ENCODE results near the gene RARA. TPM values are rescaled to one million over a fixed set of nuclear protein-coding genes. Genes with fewer than 3 reads are reported as not detected.

RARA gene
- total RNA-seq, 1 experiment from 2014 or later = 35.1 TPM

DNA sequence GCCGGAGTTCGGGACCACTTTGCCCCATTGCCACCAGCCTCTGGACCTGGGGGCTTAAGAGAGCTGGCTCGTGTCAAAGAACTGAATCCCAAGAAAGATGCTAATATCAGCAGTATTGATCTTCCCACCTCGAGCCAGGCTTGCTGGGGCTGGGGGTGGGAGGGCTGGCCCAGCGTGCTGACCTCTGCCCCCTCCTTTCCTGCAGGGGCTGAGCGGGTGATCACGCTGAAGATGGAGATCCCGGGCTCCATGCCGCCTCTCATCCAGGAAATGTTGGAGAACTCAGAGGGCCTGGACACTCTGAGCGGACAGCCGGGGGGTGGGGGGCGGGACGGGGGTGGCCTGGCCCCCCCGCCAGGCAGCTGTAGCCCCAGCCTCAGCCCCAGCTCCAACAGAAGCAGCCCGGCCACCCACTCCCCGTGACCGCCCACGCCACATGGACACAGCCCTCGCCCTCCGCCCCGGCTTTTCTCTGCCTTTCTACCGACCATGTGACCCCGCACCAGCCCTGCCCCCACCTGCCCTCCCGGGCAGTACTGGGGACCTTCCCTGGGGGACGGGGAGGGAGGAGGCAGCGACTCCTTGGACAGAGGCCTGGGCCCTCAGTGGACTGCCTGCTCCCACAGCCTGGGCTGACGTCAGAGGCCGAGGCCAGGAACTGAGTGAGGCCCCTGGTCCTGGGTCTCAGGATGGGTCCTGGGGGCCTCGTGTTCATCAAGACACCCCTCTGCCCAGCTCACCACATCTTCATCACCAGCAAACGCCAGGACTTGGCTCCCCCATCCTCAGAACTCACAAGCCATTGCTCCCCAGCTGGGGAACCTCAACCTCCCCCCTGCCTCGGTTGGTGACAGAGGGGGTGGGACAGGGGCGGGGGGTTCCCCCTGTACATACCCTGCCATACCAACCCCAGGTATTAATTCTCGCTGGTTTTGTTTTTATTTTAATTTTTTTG, 47.1 kb downstream of the RARA start:
- ChIA-PET RAD21 (ENCODE audit: low non-redundant PET in 1 of 2, low total read pairs in 2 of 2, uncharacterized antibody in 2 of 2, unreplicated experiment in 2 of 2) (no interaction called here), POLR2A (no interaction called here), CTCF (interaction anchor here (1.4 to 5.8 kb wide), 4 partner anchors 52 to 204 kb away, joined by 3 to 107 read pairs (median 12); partner anchors contain the start of gene RARA)
- intact Hi-C loops (cut with micrococcal nuclease) = loop anchor here (1.0 to 5.0 kb wide), 3 partner anchors 53 to 344 kb away; no protein-coding TSS in a partner anchor
- TF ChIP-seq ZFX (IDR thresholded peaks at IDR 0.05) (no peak), ELF1 (IDR thresholded peaks at IDR 0.05; ENCODE audit: borderline replicate concordance, low read depth) (no peak), TCF7L2 (IDR thresholded peaks at IDR 0.05; ENCODE audit: borderline replicate concordance, extremely low read depth, insufficient read depth, insufficient read length) (no peak), SIN3A (IDR thresholded peaks at IDR 0.05; ENCODE audit: low read depth) (no peak)
- TF ChIP-seq, protein P1, sequence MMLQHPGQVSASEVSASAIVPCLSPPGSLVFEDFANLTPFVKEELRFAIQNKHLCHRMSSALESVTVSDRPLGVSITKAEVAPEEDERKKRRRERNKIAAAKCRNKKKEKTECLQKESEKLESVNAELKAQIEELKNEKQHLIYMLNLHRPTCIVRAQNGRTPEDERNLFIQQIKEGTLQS (IDR thresholded peaks at IDR 0.05) = no peak
- TF ChIP-seq, protein P2, sequence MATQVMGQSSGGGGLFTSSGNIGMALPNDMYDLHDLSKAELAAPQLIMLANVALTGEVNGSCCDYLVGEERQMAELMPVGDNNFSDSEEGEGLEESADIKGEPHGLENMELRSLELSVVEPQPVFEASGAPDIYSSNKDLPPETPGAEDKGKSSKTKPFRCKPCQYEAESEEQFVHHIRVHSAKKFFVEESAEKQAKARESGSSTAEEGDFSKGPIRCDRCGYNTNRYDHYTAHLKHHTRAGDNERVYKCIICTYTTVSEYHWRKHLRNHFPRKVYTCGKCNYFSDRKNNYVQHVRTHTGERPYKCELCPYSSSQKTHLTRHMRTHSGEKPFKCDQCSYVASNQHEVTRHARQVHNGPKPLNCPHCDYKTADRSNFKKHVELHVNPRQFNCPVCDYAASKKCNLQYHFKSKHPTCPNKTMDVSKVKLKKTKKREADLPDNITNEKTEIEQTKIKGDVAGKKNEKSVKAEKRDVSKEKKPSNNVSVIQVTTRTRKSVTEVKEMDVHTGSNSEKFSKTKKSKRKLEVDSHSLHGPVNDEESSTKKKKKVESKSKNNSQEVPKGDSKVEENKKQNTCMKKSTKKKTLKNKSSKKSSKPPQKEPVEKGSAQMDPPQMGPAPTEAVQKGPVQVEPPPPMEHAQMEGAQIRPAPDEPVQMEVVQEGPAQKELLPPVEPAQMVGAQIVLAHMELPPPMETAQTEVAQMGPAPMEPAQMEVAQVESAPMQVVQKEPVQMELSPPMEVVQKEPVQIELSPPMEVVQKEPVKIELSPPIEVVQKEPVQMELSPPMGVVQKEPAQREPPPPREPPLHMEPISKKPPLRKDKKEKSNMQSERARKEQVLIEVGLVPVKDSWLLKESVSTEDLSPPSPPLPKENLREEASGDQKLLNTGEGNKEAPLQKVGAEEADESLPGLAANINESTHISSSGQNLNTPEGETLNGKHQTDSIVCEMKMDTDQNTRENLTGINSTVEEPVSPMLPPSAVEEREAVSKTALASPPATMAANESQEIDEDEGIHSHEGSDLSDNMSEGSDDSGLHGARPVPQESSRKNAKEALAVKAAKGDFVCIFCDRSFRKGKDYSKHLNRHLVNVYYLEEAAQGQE (IDR thresholded peaks at IDR 0.05; ENCODE audit: low read depth) = no peak
- Histone ChIP-seq H3K27me3 (ENCODE audit: insufficient read depth, low read length) (no peaks in the 10 kb centered on the region), H3K9me3 (ENCODE audit: control insufficient read depth in 1 of 2, insufficient read depth in 1 of 2, low read depth in 1 of 2, low read length in 2 of 2) (no peaks in the 10 kb centered on the region), H3K79me2 (ENCODE audit: insufficient read depth, low read length) (no peaks in the 10 kb centered on the region), H4K20me1 (ENCODE audit: insufficient read depth) (no peaks in the 10 kb centered on the region), H3K27ac (ENCODE audit: low read depth, low read length) (no peak overlapping the region), H3K4me3 (replicated peaks in 1 of 2; ENCODE audit: low read depth in 1 of 2, low read length in 2 of 2) (no peak overlapping the region), H3K9ac (ENCODE audit: low read length) (no peak overlapping the region), H3K4me1 (ENCODE audit: control insufficient read depth in 1 of 2, insufficient read depth in 2 of 2, low read length in 2 of 2) (peaks cover 0 to 8% of the 10 kb centered on the region in 2 experiments; a peak in 2 of 4 replicates), H3K9me2 (ENCODE audit: insufficient read depth) (no peaks in the 10 kb centered on the region), H3K36me3 (ENCODE audit: control insufficient read depth in 1 of 2, insufficient read depth in 2 of 2, low read length in 2 of 2) (peaks cover 7 to 17% of the 10 kb centered on the region in 2 experiments; a peak in 2 of 4 replicates), H3K4me2 (ENCODE audit: low read length) (no peak overlapping the region), H2AFZ (ENCODE audit: low read depth, low read length, poor library complexity, severe bottlenecking) (no peak overlapping the region)
- BruUV-seq (replicated peaks) = no TSS peak
- DNase-seq (ENCODE audit: low read depth, low spot score) (no peak), ATAC-seq (no peak)

All from HCT116 (cell line).